HEK293T (cell line): ENCODE measurements around the gene YY1.
"Not testable (repeated sequence)": the region's sequence is repeated elsewhere in the genome, so short reads cannot be mapped to it uniquely, and the experiment has no call there.

Experiments
- CTCF ChIA-PET: fragments of 350-600 bp; formaldehyde crosslinking; extraction: SDS; loops from one replicate; lab custom pipeline; 2021; ENCODE audit warnings: antibody characterized with exemption, inconsistent platforms; lab: Yijun Ruan, JAX
- POLR2A ChIA-PET: fragments of 350-600 bp; formaldehyde crosslinking; extraction: SDS; loops from one replicate; lab custom pipeline; 2020; ENCODE audit warnings: antibody characterized with exemption, inconsistent platforms; lab: Yijun Ruan, JAX
- DNase-seq: peaks from one replicate; pipeline ENCODE4 v3.0.0; 2012; ENCODE audit warnings: mixed read lengths; ENCODE audit errors: extremely low spot score
- ARNT ChIP-seq: fragments of 450-650 bp; IDR thresholded peaks from 2 replicates; pipeline ENCODE4 v1.6.1; 2017; ENCODE audit warnings: mild to moderate bottlenecking
- BHLHE40 ChIP-seq: fragments of 450-650 bp; IDR thresholded peaks from 2 replicates; pipeline ENCODE4 v1.6.1; 2016; ENCODE audit warnings: mild to moderate bottlenecking, moderate library complexity, borderline replicate concordance
- CTBP1 ChIP-seq: fragments of 450-650 bp; IDR thresholded peaks from 2 replicates; pipeline ENCODE4 v1.6.1; 2016; ENCODE audit warnings: borderline replicate concordance
- ELF4 ChIP-seq: fragments of 450-650 bp; IDR thresholded peaks from 2 replicates; pipeline ENCODE4 v1.6.1; 2017; ENCODE audit warnings: antibody characterized with exemption
- FOXA1 ChIP-seq: fragments of 450-650 bp; IDR thresholded peaks from 2 replicates; pipeline ENCODE4 v1.6.1; 2016; ENCODE audit warnings: mild to moderate bottlenecking
- FOXK2 ChIP-seq: fragments of 450-650 bp; IDR thresholded peaks from 2 replicates; pipeline ENCODE4 v1.6.1; 2016; ENCODE audit warnings: mild to moderate bottlenecking
- FOXM1 ChIP-seq: fragments of 450-650 bp; IDR thresholded peaks from 2 replicates; pipeline ENCODE4 v1.6.1; 2017; ENCODE audit warnings: mild to moderate bottlenecking, borderline replicate concordance
- HDGF ChIP-seq: fragments of 450-650 bp; IDR thresholded peaks from 2 replicates; pipeline ENCODE4 v1.6.1; 2017; ENCODE audit warnings: antibody characterized with exemption, borderline replicate concordance
- L3MBTL2 ChIP-seq: fragments of 450-650 bp; conservative IDR thresholded peaks from 2 replicates; pipeline ENCODE4 v1.6.1; 2016; ENCODE audit warnings: mild to moderate bottlenecking
- LEF1 ChIP-seq: fragments of 450-650 bp; IDR thresholded peaks from 2 replicates; pipeline ENCODE4 v1.6.1; 2017; ENCODE audit warnings: mild to moderate bottlenecking, borderline replicate concordance
- PKNOX1 ChIP-seq: fragments of 450-650 bp; IDR thresholded peaks from 2 replicates; pipeline ENCODE4 v1.6.1; 2016
- SP1 ChIP-seq: fragments of 450-650 bp; IDR thresholded peaks from 2 replicates; pipeline ENCODE4 v1.6.1; 2017
- SUZ12 ChIP-seq: fragments of 450-650 bp; IDR thresholded peaks from 2 replicates; pipeline ENCODE4 v1.6.1; 2016; ENCODE audit warnings: mild to moderate bottlenecking
- TARDBP ChIP-seq: fragments of 450-650 bp; IDR thresholded peaks from 2 replicates; pipeline ENCODE4 v1.6.1; 2016
- ZNF384 ChIP-seq: fragments of 450-650 bp; IDR thresholded peaks from 2 replicates; pipeline ENCODE4 v1.6.1; 2016

YY1 gene

GRCh38 chr14:100203962-100204834, 34.7 kb upstream of the YY1 start:
- TF ChIP-seq ELF4 (no peak), PKNOX1 (no peak)
- ChIA-PET POLR2A (interaction anchor here (1.0 to 1.6 kb wide), 3 partner anchors 10 to 17 kb away, joined by 3 to 5 read pairs (median 4); no protein-coding TSS in a partner anchor), CTCF (interaction anchor here (2.5 kb wide), 1 partner anchor 11 kb away, joined by 10 read pairs; no protein-coding TSS in a partner anchor)
- no peak for DNase-seq

GRCh38 chr14:100204835-100205167, 34.1 kb upstream of the YY1 start:
- ChIA-PET CTCF (interaction anchor here (2.5 kb wide), 1 partner anchor 12 kb away, joined by 10 read pairs; no protein-coding TSS in a partner anchor), POLR2A (interaction anchor here (1.0 to 1.6 kb wide), 4 partner anchors 9 to 16 kb away, joined by 3 to 5 read pairs (median 4); no protein-coding TSS in a partner anchor)
- not testable (repeated sequence) for DNase-seq

GRCh38 chr14:100207588-100207987, 31.4 kb upstream of the YY1 start:
- POLR2A ChIA-PET, CTCF ChIA-PET: not testable (repeated sequence)

GRCh38 chr14:100208136-100208535, 30.8 kb upstream of the YY1 start:
- POLR2A ChIA-PET, CTCF ChIA-PET, DNase-seq: not testable (repeated sequence)

More at GRCh38 chr14:100207588-100207987, 31.4 kb upstream of the YY1 start:
- not testable (repeated sequence) for DNase-seq

GRCh38 chr14:100211366-100211765, 27.6 kb upstream of the YY1 start:
- no peak for DNase-seq
- POLR2A ChIA-PET, result interaction anchor here (1.0 kb wide), 1 partner anchor 16 kb away, joined by 4 read pairs; no protein-coding TSS in a partner anchor
- CTCF ChIA-PET, result interaction anchor here (1.4 kb wide), 1 partner anchor 18 kb away, joined by 4 read pairs; no protein-coding TSS in a partner anchor
- TF ChIP-seq CTBP1, result no peak
- no peak for TF ChIP-seq SUZ12
- no peak for TF ChIP-seq BHLHE40
- TF ChIP-seq HDGF, result no peak

GRCh38 chr14:100211893-100212292, 27.1 kb upstream of the YY1 start:
- ChIA-PET CTCF (interaction anchor here (1.4 kb wide), 1 partner anchor 18 kb away, joined by 4 read pairs; no protein-coding TSS in a partner anchor), POLR2A (interaction anchor here (1.4 kb wide), 1 partner anchor 15 kb away, joined by 3 read pairs; no protein-coding TSS in a partner anchor)
- DNase-seq, result no peak
- no peak for TF ChIP-seq ELF4
- no peak for TF ChIP-seq CTBP1
- no peak for TF ChIP-seq SUZ12
- no peak for TF ChIP-seq BHLHE40
- TF ChIP-seq FOXK2, result no peak
- TF ChIP-seq FOXA1, result no peak
- TF ChIP-seq TARDBP, result no peak
- TF ChIP-seq LEF1, result no peak
- no peak for TF ChIP-seq HDGF
- no peak for TF ChIP-seq ZNF384
- no peak for TF ChIP-seq FOXM1

- no peak for TF ChIP-seq L3MBTL2
- TF ChIP-seq ELF4, result no peak
- no peak for TF ChIP-seq ZNF384
- no peak for TF ChIP-seq FOXM1
- TF ChIP-seq CTBP1, result no peak
- TF ChIP-seq BHLHE40, result no peak
- TF ChIP-seq SUZ12, result no peak
- no peak for TF ChIP-seq SP1
- no peak for TF ChIP-seq ARNT
- no peak for TF ChIP-seq TARDBP
- no peak for TF ChIP-seq HDGF
- TF ChIP-seq FOXA1, result no peak
- POLR2A ChIA-PET, result interaction anchor here (0.8 to 1.4 kb wide), 3 partner anchors 14 to 21 kb away, joined by 3 to 4 read pairs (median 3); no protein-coding TSS in a partner anchor
- CTCF ChIA-PET, result interaction anchor here (1.4 kb wide), 1 partner anchor 19 kb away, joined by 4 read pairs; no protein-coding TSS in a partner anchor
- DNase-seq, result no peak
These were observed 26.2 kb upstream of the YY1 start for GRCh38 chr14:100212476-100213333.

- ChIA-PET CTCF (no interaction called here), POLR2A (interaction anchor here (0.9 to 3.1 kb wide), 3 partner anchors 9 to 20 kb away, joined by 4 to 19 read pairs (median 4); no protein-coding TSS in a partner anchor)
- TF ChIP-seq LEF1 (no peak), HDGF (no peak), ZNF384 (no peak), SP1 (no peak), L3MBTL2 (no peak)
- DNase-seq, result no peak
These were observed 25.4 kb upstream of the YY1 start for GRCh38 chr14:100213587-100213955.
